ENCODE data around the gene CNTNAP4. TPM values are rescaled to one million over a fixed set of nuclear protein-coding genes. Genes with fewer than 3 reads are reported as not detected.

The CNTNAP4 gene
- total RNA-seq, 3 donors from 2014 or later, result not detected

GRCh38 chr16:76466871-76467270 lies 189.7 kb downstream of the CNTNAP4 start:
- Histone ChIP-seq H3K9me3 (no peaks in the 10 kb centered on the region), H3K27me3 (no peaks in the 10 kb centered on the region), H3K4me1 (no peaks in the 10 kb centered on the region), H3K4me3 (no peak overlapping the region), H3K27ac (no peak overlapping the region), H3K36me3 (no peaks in the 10 kb centered on the region)
- DNase-seq (ENCODE audit: low spot score in 2 of 2), result no peak
- TF ChIP-seq CTCF (IDR thresholded peaks at IDR 0.05), result no peak
- no peak for TF ChIP-seq POLR2A (IDR thresholded peaks at IDR 0.05)
- TF ChIP-seq POLR2AphosphoS5 (IDR thresholded peaks at IDR 0.05), result no peak
- intact Hi-C loops (cut with DNase I; ENCODE audit: low total_unique reads), result no loop called here

- Histone ChIP-seq H3K4me3 (no peak overlapping the region), H3K4me1 (no peaks in the 10 kb centered on the region), H3K27me3 (no peaks in the 10 kb centered on the region), H3K36me3 (no peaks in the 10 kb centered on the region), H3K9me3 (no peaks in the 10 kb centered on the region), H3K27ac (no peak overlapping the region)
- intact Hi-C loops (cut with DNase I; ENCODE audit: low total_unique reads), result no loop called here
- no peak for TF ChIP-seq POLR2AphosphoS5 (IDR thresholded peaks at IDR 0.05)
- no peak for DNase-seq (ENCODE audit: low spot score in 2 of 2)
Observed at GRCh38 chr16:76474048-76474447, 196.8 kb downstream of the CNTNAP4 start.

- Histone ChIP-seq H3K36me3 (no peaks in the 10 kb centered on the region), H3K27me3 (no peaks in the 10 kb centered on the region), H3K9me3 (no peaks in the 10 kb centered on the region), H3K4me3 (no peak overlapping the region), H3K4me1 (no peaks in the 10 kb centered on the region), H3K27ac (no peak overlapping the region)
- DNase-seq (ENCODE audit: low spot score in 2 of 2), result no peak
- no peak for TF ChIP-seq POLR2A (IDR thresholded peaks at IDR 0.05)
- no peak for TF ChIP-seq POLR2AphosphoS5 (IDR thresholded peaks at IDR 0.05)
- no peak for TF ChIP-seq CTCF (IDR thresholded peaks at IDR 0.05)
- intact Hi-C loops (cut with DNase I; ENCODE audit: low total_unique reads), result no loop called here
Observed at GRCh38 chr16:76478105-76478504, 200.9 kb downstream of the CNTNAP4 start.

GRCh38 chr16:76483307-76483909 lies 206.2 kb downstream of the CNTNAP4 start:
- intact Hi-C loops (cut with DNase I; ENCODE audit: low total_unique reads), result no loop called here

GRCh38 chr16:76484020-76484419 lies 206.8 kb downstream of the CNTNAP4 start:
- no peak overlapping the region for H3K27ac ChIP-seq
- intact Hi-C loops (cut with DNase I; ENCODE audit: low total_unique reads), result no loop called here
- no peak for DNase-seq (ENCODE audit: low spot score in 2 of 2)
- H3K4me3 ChIP-seq, result no peak overlapping the region
- no peaks in the 10 kb centered on the region for H3K27me3 ChIP-seq
- H3K36me3 ChIP-seq, result no peaks in the 10 kb centered on the region
- no peaks in the 10 kb centered on the region for H3K9me3 ChIP-seq
- TF ChIP-seq CTCF (IDR thresholded peaks at IDR 0.05) (no peak), POLR2A (IDR thresholded peaks at IDR 0.05) (no peak), POLR2AphosphoS5 (IDR thresholded peaks at IDR 0.05) (no peak)
- no peaks in the 10 kb centered on the region for H3K4me1 ChIP-seq

More at GRCh38 chr16:76483307-76483909, 206.2 kb downstream of the CNTNAP4 start:
- H3K9me3 ChIP-seq, result no peaks in the 10 kb centered on the region
- H3K36me3 ChIP-seq, result no peaks in the 10 kb centered on the region
- no peak overlapping the region for H3K4me3 ChIP-seq
- no peak for DNase-seq (ENCODE audit: low spot score in 2 of 2)
- no peaks in the 10 kb centered on the region for H3K4me1 ChIP-seq
- H3K27me3 ChIP-seq, result no peaks in the 10 kb centered on the region
- no peak for TF ChIP-seq CTCF (IDR thresholded peaks at IDR 0.05)
- no peak for TF ChIP-seq POLR2AphosphoS5 (IDR thresholded peaks at IDR 0.05)
- TF ChIP-seq POLR2A (IDR thresholded peaks at IDR 0.05), result no peak
- H3K27ac ChIP-seq, result no peak overlapping the region

- Histone ChIP-seq H3K27me3 (no peaks in the 10 kb centered on the region), H3K4me3 (no peak overlapping the region), H3K36me3 (no peaks in the 10 kb centered on the region), H3K4me1 (no peaks in the 10 kb centered on the region), H3K9me3 (no peaks in the 10 kb centered on the region), H3K27ac (no peak overlapping the region)
- no peak for DNase-seq (ENCODE audit: low spot score in 2 of 2)
- TF ChIP-seq POLR2AphosphoS5 (IDR thresholded peaks at IDR 0.05) (no peak), CTCF (IDR thresholded peaks at IDR 0.05) (no peak), POLR2A (IDR thresholded peaks at IDR 0.05) (no peak)
- intact Hi-C loops (cut with DNase I; ENCODE audit: low total_unique reads), result no loop called here
Observed at GRCh38 chr16:76486740-76487139, 209.5 kb downstream of the CNTNAP4 start.
